HepG2 (cell line): Measurements from ENCODE around the gene SLC35B3.

ENCODE experiments used
- CC2D1A ChIP-seq: sonication (generic); formaldehyde crosslinking; IDR thresholded peaks from 2 replicates; pipeline ENCODE4 v1.8.1; 2023; ENCODE audit warnings: mild to moderate bottlenecking, missing genetic modification reagents
- CTCF ChIP-seq: sonication (generic); formaldehyde crosslinking; IDR thresholded peaks from 2 replicates; pipeline ENCODE4 v1.5.0; 2020; ENCODE audit warnings: mild to moderate bottlenecking, missing genetic modification reagents, moderate library complexity
- JUND ChIP-seq: sonication (generic); formaldehyde crosslinking; IDR thresholded peaks from 2 replicates; pipeline ENCODE4 v1.8.0; 2022; ENCODE audit warnings: mild to moderate bottlenecking, missing genetic modification reagents
- POLR2AphosphoS5 ChIP-seq: IDR thresholded peaks from 2 replicates; pipeline ENCODE4 v1.6.1; 2012; ENCODE audit warnings: low read depth, low read length
- ZFP37 ChIP-seq: sonication (generic); formaldehyde crosslinking; IDR thresholded peaks from 2 replicates; pipeline ENCODE4 v1.4.0; 2020; ENCODE audit warnings: missing genetic modification reagents, borderline replicate concordance
- ZIK1 ChIP-seq: sonication (generic); formaldehyde crosslinking; IDR thresholded peaks from 2 replicates; pipeline ENCODE4 v1.5.0; 2020; ENCODE audit warnings: mild to moderate bottlenecking, low read depth, missing genetic modification reagents, borderline replicate concordance

GRCh38 chr6:8478418-8478817 is 43.1 kb upstream of the SLC35B3 start:
- TF ChIP-seq POLR2AphosphoS5 = no peak
- TF ChIP-seq CTCF = no peak
- no peak for TF ChIP-seq ZFP37 (CRISPR knock-in tag)
- no peak for TF ChIP-seq ZIK1 (CRISPR knock-in tag)
- TF ChIP-seq CC2D1A (CRISPR knock-in tag) = no peak
- no peak for TF ChIP-seq JUND
